Cerebellar cortex (tissue), 1 donor: ENCODE measurements around the gene HNRNPK.

ENCODE experiments used
- DNase-seq: peaks from one replicate; pipeline ENCODE4 v3.0.0-alpha.2; 2015; ENCODE audit warnings: low spot score

The HNRNPK gene

DNA sequence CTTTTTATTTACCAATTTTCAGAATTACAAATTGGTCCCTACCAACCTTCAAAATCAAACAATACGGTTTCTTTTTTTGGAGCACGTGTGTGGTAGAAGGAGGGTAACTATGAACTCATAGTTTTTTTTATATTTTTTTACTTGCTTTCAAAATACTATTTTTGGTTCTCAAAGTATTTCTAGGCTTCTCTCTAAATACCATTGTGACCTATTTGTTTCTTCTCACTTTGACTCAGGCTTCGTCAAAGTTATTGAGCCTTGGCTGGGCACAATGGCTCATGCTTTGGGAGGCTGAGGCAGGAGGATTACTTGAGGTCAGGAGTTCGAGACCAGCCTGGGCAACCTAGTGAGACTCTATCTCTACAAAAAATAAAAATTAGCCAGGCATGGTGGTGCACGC is 47.2 kb downstream of the HNRNPK start:
- no peak for DNase-seq

DNA sequence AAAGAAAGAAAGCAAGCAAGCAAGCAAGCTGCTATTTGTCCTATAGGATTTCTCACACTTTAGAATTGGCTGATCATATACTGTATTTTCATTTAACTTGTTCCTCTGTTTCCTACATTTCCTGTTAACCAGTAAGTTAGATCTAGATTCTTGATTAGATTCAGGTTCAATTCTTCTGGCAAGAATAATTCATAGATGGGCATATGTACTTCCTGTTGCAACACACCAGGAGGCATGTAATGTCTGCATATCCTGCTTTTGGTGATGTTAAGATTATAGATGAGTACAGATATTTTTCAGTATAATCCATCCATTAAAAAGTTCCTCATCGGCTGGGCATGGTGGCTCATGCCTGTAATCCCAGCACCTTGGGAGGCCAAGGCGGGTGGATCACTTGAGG is 48.0 kb downstream of the HNRNPK start:
- no peak for DNase-seq

DNA sequence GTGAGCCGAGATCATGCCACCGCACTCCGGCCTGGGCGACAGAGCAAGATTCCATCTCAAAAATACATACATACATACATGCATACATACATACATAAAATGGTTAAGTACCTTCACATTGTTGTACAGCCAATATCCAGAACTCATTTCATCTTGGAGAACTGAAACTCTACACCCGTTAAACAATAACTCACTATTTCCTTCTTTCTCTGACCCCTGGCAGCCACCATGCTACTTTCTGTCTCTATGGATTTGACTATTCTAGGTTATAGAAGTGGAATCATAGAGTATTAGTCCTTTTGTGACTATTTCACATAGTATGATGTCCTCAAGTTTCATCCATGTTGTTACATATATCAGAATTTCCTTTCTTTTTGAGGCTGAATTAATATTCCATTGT is 49.1 kb downstream of the HNRNPK start:
- no peak for DNase-seq

DNA sequence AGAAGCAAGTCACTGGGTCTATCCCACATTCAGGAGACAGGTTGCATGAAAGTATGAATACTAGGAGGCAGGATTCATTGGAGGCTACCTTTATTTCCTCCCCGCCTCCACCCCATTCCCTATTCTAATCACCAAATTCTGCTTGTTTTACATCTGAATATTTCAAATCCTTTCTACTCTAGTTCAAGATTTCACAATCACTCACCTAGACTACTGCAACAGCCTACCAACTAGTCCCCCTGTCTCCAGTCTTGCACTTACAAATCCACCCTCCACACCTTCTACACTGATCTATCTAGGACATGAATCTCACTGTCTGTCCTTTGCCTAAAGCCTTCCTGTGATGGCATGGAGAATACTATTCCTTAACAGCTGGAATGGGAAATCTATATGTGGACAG is 52.4 kb downstream of the HNRNPK start:
- no peak for DNase-seq

DNA sequence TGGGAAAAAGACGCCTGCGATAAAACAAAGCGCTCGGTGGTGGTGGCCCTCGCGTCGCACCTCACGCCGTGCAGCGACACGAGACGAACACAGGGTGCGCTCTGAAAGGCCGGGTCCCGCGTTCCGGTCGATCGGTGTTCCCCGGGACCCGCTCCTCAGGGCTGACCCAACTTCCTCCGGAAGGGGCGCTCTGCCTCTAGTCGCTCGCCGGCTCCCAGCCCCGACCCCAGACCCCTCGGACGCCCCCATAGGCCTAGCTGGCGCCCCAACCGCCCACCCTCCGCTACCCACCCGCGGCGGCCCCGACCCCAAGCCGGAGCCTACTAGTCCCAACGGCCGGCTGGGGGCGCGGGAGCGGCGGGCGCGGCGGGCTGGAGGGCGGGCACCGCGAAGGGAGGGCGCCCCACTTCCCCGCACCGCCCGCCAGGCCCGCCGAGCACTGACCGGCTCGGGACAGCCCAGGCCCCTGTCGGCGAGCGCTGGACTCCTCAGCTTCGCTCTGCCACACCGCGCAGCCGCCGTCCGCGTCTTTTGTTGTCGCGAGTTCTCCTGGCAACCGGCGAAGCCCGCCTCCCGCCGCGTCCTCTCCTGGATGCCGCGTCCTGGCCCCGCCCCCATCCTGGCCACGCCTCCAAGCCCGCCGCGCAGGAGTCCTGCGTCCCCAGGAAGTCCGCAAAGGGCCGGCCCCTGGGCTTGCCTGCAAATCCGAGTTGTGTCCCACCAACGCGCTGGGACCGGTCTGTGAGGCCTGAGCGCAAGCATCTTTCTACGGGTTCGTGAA is 58.9 kb downstream of the HNRNPK start, which contains the start of gene KIF27:
KIF27 (minus strand) TSS at position 506 of the 781 bp plus-strand sequence. CDS start 5,841 bp downstream, outside the sequence.
- DNase-seq = peak; percentile 94

DNA sequence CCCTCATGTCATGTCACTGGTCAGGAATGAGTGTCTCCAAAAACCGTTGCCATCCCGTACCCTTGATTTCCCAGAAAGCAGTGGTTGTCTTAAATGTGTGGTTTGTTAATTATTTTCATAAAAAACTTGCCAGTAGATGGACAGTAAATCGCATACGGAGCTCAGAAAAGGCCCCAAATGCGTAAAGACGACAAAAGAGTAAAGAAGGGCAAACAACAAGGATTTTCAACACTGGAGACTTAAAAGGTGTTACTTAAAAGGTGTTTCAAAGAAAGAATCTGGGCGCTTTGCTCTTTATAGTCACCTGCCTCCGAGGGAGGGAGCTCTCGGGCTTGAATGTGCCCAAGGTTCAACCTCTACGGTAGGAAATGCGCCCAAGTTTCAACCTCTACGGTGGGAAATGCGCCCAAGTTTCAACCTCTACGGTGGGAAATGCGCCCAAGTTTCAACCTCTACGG is 59.5 kb downstream of the HNRNPK start:
- peak; percentile 75 for DNase-seq

DNA sequence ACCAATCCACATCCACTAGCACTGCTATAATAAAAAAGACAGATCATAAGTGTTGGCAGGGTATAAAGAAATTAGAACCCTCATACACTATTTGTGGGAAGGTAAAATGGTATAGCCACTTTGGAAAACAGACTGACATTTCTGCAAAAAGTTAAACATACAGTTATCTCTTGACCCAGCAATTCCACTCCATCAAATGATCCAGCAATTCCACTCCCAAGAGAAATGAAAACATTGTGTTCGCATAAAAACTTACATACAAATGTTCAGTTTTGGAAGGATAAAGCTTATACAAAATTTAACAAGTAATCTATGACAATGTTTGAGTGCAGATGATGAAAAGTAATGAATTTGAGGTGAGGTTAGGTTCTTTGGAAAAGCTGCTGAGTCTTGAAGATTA is 60.9 kb downstream of the HNRNPK start:
- DNase-seq = no peak
